Kidney (tissue), 2 donors: ENCODE measurements around the gene FNDC11. TPM values are rescaled to one million over a fixed set of nuclear protein-coding genes. Genes with fewer than 3 reads are reported as not detected.

Source experiments
- polyA plus RNA-seq: library from polyadenylated mRNA; stranded (reverse); fragments of 350-450 nt; fragmentation: Illumina TruSeq; extraction: RNeasy Lipid Tissue Mini Kit (QIAGEN cat#74804); gene quantifications from one replicate; pipeline ENCODE4 v1.2.3, GENCODE V29; 2014; ENCODE audit warnings: low read depth, low replicate concordance; ENCODE audit not compliant: insufficient read depth
- total RNA-seq: library from RNA; stranded (reverse); fragmentation: NEBNext Ultra II Directional; extraction: Animal tissue kit (Norgen Biotek cat#: 25700); gene quantifications from one replicate; pipeline ENCODE4 v1.2.1, GENCODE V29; 2021
- donor health status: DM: yes; HTN: yes; CAD: no.

FNDC11 gene
- total and polyA plus RNA-seq, 2 donors from 2014 or later: 0.47 to 1.6 TPM

Other genes starting within 250 kb of the FNDC11 start
- 0.44 TPM for gene CHRNA4, start 192.8 kb upstream of the FNDC11 start, total RNA-seq
- 0.67 TPM for gene CHRNA4, start 192.8 kb upstream of the FNDC11 start, polyA plus RNA-seq
- 2.2 TPM for gene KCNQ2, start 81.5 kb upstream of the FNDC11 start, total RNA-seq
- gene KCNQ2, start 81.5 kb upstream of the FNDC11 start, polyA plus RNA-seq: not detected
- 18.1 TPM for gene EEF1A2, start 55.1 kb upstream of the FNDC11 start, total RNA-seq
- 1.5 TPM for gene EEF1A2, start 55.1 kb upstream of the FNDC11 start, polyA plus RNA-seq
- 578 TPM for gene PPDPF, start 33.4 kb upstream of the FNDC11 start, total RNA-seq
- 961 TPM for gene PPDPF, start 33.4 kb upstream of the FNDC11 start, polyA plus RNA-seq
- 1.1 TPM for gene PTK6, start 16.8 kb upstream of the FNDC11 start, total RNA-seq
- gene PTK6, start 16.8 kb upstream of the FNDC11 start, polyA plus RNA-seq: 0.26 TPM
- 0.38 TPM for gene SRMS, start 6.4 kb upstream of the FNDC11 start, total RNA-seq
- not detected for gene SRMS, start 6.4 kb upstream of the FNDC11 start, polyA plus RNA-seq
- gene HELZ2, start 20.1 kb downstream of the FNDC11 start, total RNA-seq: 40.7 TPM
- 3.2 TPM for gene HELZ2, start 20.1 kb downstream of the FNDC11 start, polyA plus RNA-seq
- gene GMEB2, start 72.9 kb downstream of the FNDC11 start, total RNA-seq: 13.4 TPM
- gene GMEB2, start 72.9 kb downstream of the FNDC11 start, polyA plus RNA-seq: 6.1 TPM
- 84.9 TPM for gene STMN3, start 99.3 kb downstream of the FNDC11 start, total RNA-seq
- 20.6 TPM for gene STMN3, start 99.3 kb downstream of the FNDC11 start, polyA plus RNA-seq
- gene RTEL1, start 104.2 kb downstream of the FNDC11 start, total RNA-seq: 37.7 TPM
- 5.3 TPM for gene RTEL1, start 104.2 kb downstream of the FNDC11 start, polyA plus RNA-seq
- 64.5 TPM for gene TNFRSF6B, start 142.5 kb downstream of the FNDC11 start, total RNA-seq
- gene TNFRSF6B, start 142.5 kb downstream of the FNDC11 start, polyA plus RNA-seq: 2.4 TPM
- gene ARFRP1, start 153.8 kb downstream of the FNDC11 start, total RNA-seq: 71.2 TPM
- 60.6 TPM for gene ARFRP1, start 153.8 kb downstream of the FNDC11 start, polyA plus RNA-seq
- 30.5 TPM for gene ZGPAT, start 153.9 kb downstream of the FNDC11 start, total RNA-seq
- 39.6 TPM for gene ZGPAT, start 153.9 kb downstream of the FNDC11 start, polyA plus RNA-seq
- gene LIME1, start 182.5 kb downstream of the FNDC11 start, total RNA-seq: 12.1 TPM
- gene LIME1, start 182.5 kb downstream of the FNDC11 start, polyA plus RNA-seq: 114 TPM
- 154 TPM for gene SLC2A4RG, start 185.6 kb downstream of the FNDC11 start, total RNA-seq
- gene SLC2A4RG, start 185.6 kb downstream of the FNDC11 start, polyA plus RNA-seq: 171 TPM